A172 (cell line): ENCODE data around the gene POU3F2. TPM values are rescaled to one million over a fixed set of nuclear protein-coding genes. Genes with fewer than 3 reads are reported as not detected.

ENCODE experiments used
- DNase-seq: peaks from one replicate; pipeline ENCODE4 v3.0.0-alpha.2; 2015; ENCODE audit warnings: low spot score
- total RNA-seq: library from RNA; depleted of rRNA; stranded (reverse); fragments of >200 nt; shearing (Covaris generic); gene quantifications from 2 replicates; pipeline ENCODE4 v1.2.3, GENCODE V29; 2014; rRNA removed

POU3F2 gene
- total RNA-seq, 1 experiment from 2014 or later = 0.93 TPM

GRCh38 chr6:98843271-98844243 is 9.2 kb downstream of the POU3F2 start:
- DNase-seq = no peak

- DNase-seq = no peak
Measured at GRCh38 chr6:98844244-98845210, 10.2 kb downstream of the POU3F2 start.

- peak; percentile 74 for DNase-seq
Measured at GRCh38 chr6:98845211-98846020, 11.0 kb downstream of the POU3F2 start.

GRCh38 chr6:98846021-98846380 is 11.6 kb downstream of the POU3F2 start:
- no peak for DNase-seq

- no peak for DNase-seq
Measured at GRCh38 chr6:98847416-98847778, 13.0 kb downstream of the POU3F2 start.

- DNase-seq = no peak
Measured at GRCh38 chr6:98847779-98848538, 13.6 kb downstream of the POU3F2 start.

GRCh38 chr6:98848539-98849242 is 14.3 kb downstream of the POU3F2 start:
- DNase-seq = no peak

GRCh38 chr6:98864497-98864896 is 30.1 kb downstream of the POU3F2 start:
- DNase-seq = no peak

- no peak for DNase-seq
Measured at GRCh38 chr6:98871057-98871456, 36.7 kb downstream of the POU3F2 start.

- DNase-seq = no peak
Measured at GRCh38 chr6:98871821-98872220, 37.4 kb downstream of the POU3F2 start.

- DNase-seq = no peak
Measured at GRCh38 chr6:98875375-98875774, 41.0 kb downstream of the POU3F2 start.

- DNase-seq = no peak
Measured at GRCh38 chr6:98877250-98877649, 42.9 kb downstream of the POU3F2 start.

GRCh38 chr6:98880486-98880885 is 46.1 kb downstream of the POU3F2 start:
- no peak for DNase-seq

- no peak for DNase-seq
Measured at GRCh38 chr6:98885330-98885729, 51.0 kb downstream of the POU3F2 start.

- DNase-seq = no peak
Measured at GRCh38 chr6:98887650-98888049, 53.3 kb downstream of the POU3F2 start.

Other genes with a start within 250 kb of the POU3F2 start
- gene FBXL4, start 113.4 kb downstream of the POU3F2 start, total RNA-seq = 9.7 and 9.8 TPM in 2 replicates